HepG2 (cell line): Measurements from ENCODE around the gene HOXC4. TPM values are rescaled to one million over a fixed set of nuclear protein-coding genes. Genes with fewer than 3 reads are reported as not detected.

Experiments
- ATAC-seq: fragments of 200-7000 bp; cut with Tn5 transposase; 3 replicates; pipeline ENCODE4 v1.9.1; 2020; ENCODE audit warnings: mild to moderate bottlenecking, moderate library complexity
- BruUV-seq: library from RNA; stranded (reverse); fragments of 400-500 nt; replicated peaks from 2 replicates; lab custom pipeline; 2021; lab: Mats Ljungman, UMichigan
- CTCF ChIA-PET: fragments of 300-600 bp; formaldehyde crosslinking; extraction: SDS; loops from one replicate; lab custom pipeline; 2021; ENCODE audit warnings: low total read pairs, inconsistent platforms, low intra/inter-chr PET ratio; lab: Yijun Ruan, JAX
- POLR2A ChIA-PET: fragments of 350-600 bp; sonication (Branson Sonifier 250); formaldehyde crosslinking; loops from one replicate; lab custom pipeline; 2020; ENCODE audit warnings: antibody characterized with exemption, inconsistent platforms; lab: Yijun Ruan, JAX
- DNase-seq: peaks from one replicate; pipeline ENCODE4 v3.0.0-alpha.2; 2015; ENCODE audit warnings: low spot score
- FAIRE-seq: peaks from 3 replicates; lab custom pipeline; 2011; peaks lifted over from hg19 to GRCh38; lab: Jason Lieb, UNC
- H2AFZ ChIP-seq: one replicate; pipeline ENCODE4 v1.6.1; 2011; ENCODE audit warnings: low read length, inconsistent platforms
- H3K27ac ChIP-seq: fragments of 300-600 bp; 3 replicates; pipeline ENCODE4 v1.8.0; 2011; ENCODE audit warnings: mixed run types, mild to moderate bottlenecking, mixed read lengths, low read length, inconsistent platforms; ENCODE audit not compliant: insufficient read depth; ENCODE audit errors: extremely low read length
- H3K27me3 ChIP-seq, 2 experiments: fragments of 200-600 bp in 1 of 2; 2 replicates in 1 of 2; 3 replicates in 1 of 2; pipeline versions ENCODE4 v1.6.0 to v1.8.0; 2011; ENCODE audit warnings: low read length in 2 of 2, mild to moderate bottlenecking in 2 of 2, moderate library complexity in 2 of 2, inconsistent platforms in 1 of 2; ENCODE audit not compliant: insufficient read depth in 2 of 2, control insufficient read depth in 1 of 2
- H3K36me3 ChIP-seq, 2 experiments: fragments of 200-600 bp in 1 of 2; replicated peaks in 1 of 2; 2 replicates in 1 of 2; 3 replicates in 1 of 2; pipeline versions ENCODE4 v1.5.1 to v1.8.0; 2011; ENCODE audit warnings: low read length in 2 of 2, inconsistent platforms in 1 of 2; ENCODE audit not compliant: insufficient read depth in 2 of 2, control insufficient read depth in 1 of 2
- H3K4me1 ChIP-seq: 2 replicates; pipeline ENCODE4 v1.5.1; 2012; ENCODE audit warnings: low read length, inconsistent platforms; ENCODE audit not compliant: insufficient read depth
- H3K4me2 ChIP-seq: 2 replicates; pipeline ENCODE4 v1.6.0; 2011; ENCODE audit warnings: low read depth, low read length, inconsistent platforms
- H3K4me3 ChIP-seq, 3 experiments: fragments of 200-600 bp in 1 of 3; sonication (generic), shearing (Covaris generic) in 1 of 3; replicated peaks in 1 of 3; 2 replicates each; pipeline ENCODE4 v1.5.1; 2011 to 2016; ENCODE audit warnings: low read length in 3 of 3, inconsistent platforms in 2 of 3, low read depth in 2 of 3, mild to moderate bottlenecking in 2 of 3, control low read depth in 1 of 3, mixed read lengths in 1 of 3; ENCODE audit not compliant: insufficient read depth in 1 of 3
- H3K79me2 ChIP-seq: one replicate; pipeline ENCODE4 v1.6.1; 2011; ENCODE audit warnings: low read length, inconsistent platforms; ENCODE audit not compliant: insufficient read depth
- H3K9ac ChIP-seq: 2 replicates; pipeline ENCODE4 v1.6.0; 2011; ENCODE audit warnings: mild to moderate bottlenecking, low read depth, low read length, inconsistent platforms; ENCODE audit not compliant: insufficient read depth
- H3K9me3 ChIP-seq: 2 replicates; pipeline ENCODE4 v1.5.1; 2012; ENCODE audit warnings: mild to moderate bottlenecking, low read length
- H4K20me1 ChIP-seq: 2 replicates; pipeline ENCODE4 v1.6.0; 2011; ENCODE audit warnings: inconsistent platforms, mild to moderate bottlenecking, low read length, moderate library complexity; ENCODE audit not compliant: insufficient read depth
- NCOA2 ChIP-seq: sonication (generic); formaldehyde crosslinking; IDR thresholded peaks from 2 replicates; pipeline ENCODE4 v1.8.0; 2022; ENCODE audit warnings: inconsistent platforms
- NFATC3 ChIP-seq: sonication (generic); formaldehyde crosslinking; IDR thresholded peaks from 2 replicates; pipeline ENCODE4 v1.5.1; 2020; ENCODE audit warnings: mild to moderate bottlenecking, missing genetic modification reagents
- POLR2AphosphoS5 ChIP-seq: IDR thresholded peaks from 2 replicates; pipeline ENCODE4 v1.6.1; 2012; ENCODE audit warnings: low read depth, low read length
- POLR2G ChIP-seq: fragments of 200-400 bp; formaldehyde crosslinking; IDR thresholded peaks from 2 replicates; pipeline ENCODE4 v1.6.1; 2018; ENCODE audit warnings: mild to moderate bottlenecking, low read depth, low read length, moderate library complexity
- RFX1 ChIP-seq: fragments of 450-650 bp; IDR thresholded peaks from 2 replicates; pipeline ENCODE4 v1.6.1; 2017
- TCF12 ChIP-seq, 2 experiments: fragments of 450-650 bp in 1 of 2; sonication (generic) in 1 of 2; formaldehyde crosslinking in 1 of 2; IDR thresholded peaks; 2 replicates each; pipeline versions ENCODE4 v1.6.1 to v1.8.0; 2017 to 2022; ENCODE audit warnings: antibody characterized with exemption in 1 of 2, mild to moderate bottlenecking in 1 of 2, missing genetic modification reagents in 1 of 2, moderate library complexity in 1 of 2
- ZFP36 ChIP-seq: fragments of 150-350 bp; IDR thresholded peaks from 2 replicates; pipeline ENCODE4 v1.6.1; 2018; ENCODE audit warnings: borderline replicate concordance, low read length, low read depth; ENCODE audit not compliant: partially characterized antibody
- ZFY ChIP-seq: sonication (generic); formaldehyde crosslinking; IDR thresholded peaks from 2 replicates; pipeline ENCODE4 v1.4.0; 2020; ENCODE audit warnings: missing genetic modification reagents
- ZNF101 ChIP-seq: sonication (generic); formaldehyde crosslinking; IDR thresholded peaks from 2 replicates; pipeline ENCODE4 v1.4.0; 2020; ENCODE audit warnings: mild to moderate bottlenecking, low read depth, missing genetic modification reagents, borderline replicate concordance
- ZNF138 ChIP-seq: sonication (generic); formaldehyde crosslinking; IDR thresholded peaks from 2 replicates; pipeline ENCODE4 v1.5.0; 2020; ENCODE audit warnings: mild to moderate bottlenecking, low read depth, missing genetic modification reagents
- ZNF782 ChIP-seq: sonication (generic); formaldehyde crosslinking; IDR thresholded peaks from 2 replicates; pipeline ENCODE4 v1.4.0; 2020; ENCODE audit warnings: missing genetic modification reagents, mild to moderate bottlenecking, borderline replicate concordance
- ZSCAN29 ChIP-seq: sonication (generic); formaldehyde crosslinking; conservative IDR thresholded peaks from 2 replicates; pipeline ENCODE4 v1.4.0; 2020; ENCODE audit warnings: mild to moderate bottlenecking, missing genetic modification reagents
- WGBS: methylation state at CpG from one replicate; pipeline ENCODE4 v1.1.6; 2017; ENCODE audit warnings: low lambda C conversion rate; 5-methylcytosine and 5-hydroxymethylcytosine counted together
- in situ Hi-C: cut with HindIII; loops from 2 replicates; pipeline ENCODE4 v1.10.0; 2017; ENCODE audit warnings: low pct_unique_long_range_greater_than_20kb; ENCODE audit not compliant: extremely low pct_ligation_motif_present
- intact Hi-C: fragments of 100-400 bp; cut with micrococcal nuclease; formaldehyde crosslinking; loops from one replicate; pipeline ENCODE4 v1.10.0; 2022; ENCODE audit not compliant: unreplicated experiment
- polyA plus RNA-seq, 8 experiments: library from polyadenylated mRNA; depleted of rRNA in 3 of 8; stranded (reverse) in 7 of 8; unstranded in 1 of 8; fragments of >200 nt; fragmentation: Illumina TruSeq in 4 of 8; extraction: Trizol in 4 of 8; gene quantifications; 2 replicates each; pipeline versions ENCODE4 v1.2.1 to v1.2.3, GENCODE V29; 2011 to 2016; ENCODE audit warnings: low read depth in 4 of 8, missing spikeins in 1 of 8, mixed read lengths in 1 of 8; ENCODE audit not compliant: insufficient read depth in 1 of 8
- total RNA-seq, 5 experiments: library from RNA; depleted of rRNA; stranded (reverse); fragments of >200 nt; fragmentation: Illumina TruSeq; extraction: Trizol; gene quantifications; 2 replicates each; pipeline ENCODE4 v1.2.3, GENCODE V29; 2016; ENCODE audit warnings: low read depth in 1 of 5
- TF ChIP-seq, protein P1 (sequence below): IDR thresholded peaks from 2 replicates; pipeline ENCODE4 v1.6.1; 2016; ENCODE audit warnings: low read depth, missing genetic modification reagents, missing compliant biosample characterization
- TF ChIP-seq, protein P2 (sequence below): sonication (generic); formaldehyde crosslinking; IDR thresholded peaks from 2 replicates; pipeline ENCODE4 v1.4.0; 2020; ENCODE audit warnings: mild to moderate bottlenecking, missing genetic modification reagents, borderline replicate concordance

HOXC4 gene
- total and polyA plus RNA-seq, 2 of the 13 experiments (the other 11 are each of a cell fraction or from before 2014, with no cell fraction given), result not detected

DNA sequence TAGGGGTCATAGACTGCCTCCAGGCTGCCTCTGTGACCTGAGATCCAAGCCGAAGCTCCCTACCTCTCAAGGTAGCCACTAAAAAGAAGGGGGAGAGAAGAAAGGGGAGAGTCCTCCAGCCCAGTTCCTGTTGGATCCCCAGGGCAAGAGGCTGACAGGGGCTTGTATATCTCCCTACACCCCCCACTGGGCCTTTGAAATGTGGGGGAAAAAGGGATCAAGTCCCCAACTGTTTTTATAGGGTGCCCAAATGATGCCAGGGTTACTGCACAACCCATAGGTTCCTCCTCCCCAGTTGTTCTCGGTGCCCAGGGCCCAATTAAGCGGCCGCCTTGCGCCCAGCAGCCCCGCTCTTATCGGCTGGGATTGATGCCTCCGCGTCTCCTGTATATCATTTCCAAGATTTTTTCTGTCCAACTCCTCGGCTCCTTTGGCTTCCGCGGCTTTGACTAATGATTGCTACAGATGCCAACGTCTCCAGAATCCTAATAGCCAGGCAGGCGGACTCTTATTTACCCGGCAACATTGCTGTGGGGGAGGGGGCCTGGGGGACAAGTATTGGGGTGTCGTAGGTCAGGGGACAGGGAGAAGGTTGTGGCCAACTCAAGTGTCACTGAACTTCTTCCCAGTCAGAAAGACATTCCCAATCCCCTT is 7.6 kb upstream of the HOXC4 start:
- BruUV-seq, result no TSS peak
- Histone ChIP-seq H4K20me1 (no peaks in the 10 kb centered on the region), H3K9ac (no peak overlapping the region), H3K4me2 (no peak overlapping the region), H2AFZ (no peak overlapping the region), H3K36me3 (no peaks in the 10 kb centered on the region), H3K27ac (no peak overlapping the region), H3K79me2 (no peaks in the 10 kb centered on the region), H3K9me3 (no peaks in the 10 kb centered on the region), H3K4me1 (no peaks in the 10 kb centered on the region), H3K27me3 (peaks cover 5 to 70% of the 10 kb centered on the region in 2 experiments), H3K4me3 (no peak overlapping the region)
- CTCF ChIA-PET, result no interaction called here
- in situ Hi-C loops (no loop called here), intact Hi-C loops (no loop called here)
- no peak for FAIRE-seq
- 44% methylated on average over 16 of the region's 16 CpGs for WGBS
- POLR2A ChIA-PET, result no interaction called here
- TF ChIP-seq NFATC3 (no peak), TCF12 (IDR thresholded peaks at IDR 0.05) (no peak), TCF12 (CRISPR knock-in tag; IDR thresholded peaks at IDR 0.05) (no peak), ZNF782 (CRISPR knock-in tag) (no peak), ZFY (CRISPR knock-in tag) (no peak), ZNF101 (CRISPR knock-in tag) (no peak), ZNF138 (no peak), ZFP36 (no peak), RFX1 (no peak), NCOA2 (no peak), POLR2AphosphoS5 (no peak), POLR2G (no peak), ZSCAN29 (no peak)
- TF ChIP-seq, protein P1, sequence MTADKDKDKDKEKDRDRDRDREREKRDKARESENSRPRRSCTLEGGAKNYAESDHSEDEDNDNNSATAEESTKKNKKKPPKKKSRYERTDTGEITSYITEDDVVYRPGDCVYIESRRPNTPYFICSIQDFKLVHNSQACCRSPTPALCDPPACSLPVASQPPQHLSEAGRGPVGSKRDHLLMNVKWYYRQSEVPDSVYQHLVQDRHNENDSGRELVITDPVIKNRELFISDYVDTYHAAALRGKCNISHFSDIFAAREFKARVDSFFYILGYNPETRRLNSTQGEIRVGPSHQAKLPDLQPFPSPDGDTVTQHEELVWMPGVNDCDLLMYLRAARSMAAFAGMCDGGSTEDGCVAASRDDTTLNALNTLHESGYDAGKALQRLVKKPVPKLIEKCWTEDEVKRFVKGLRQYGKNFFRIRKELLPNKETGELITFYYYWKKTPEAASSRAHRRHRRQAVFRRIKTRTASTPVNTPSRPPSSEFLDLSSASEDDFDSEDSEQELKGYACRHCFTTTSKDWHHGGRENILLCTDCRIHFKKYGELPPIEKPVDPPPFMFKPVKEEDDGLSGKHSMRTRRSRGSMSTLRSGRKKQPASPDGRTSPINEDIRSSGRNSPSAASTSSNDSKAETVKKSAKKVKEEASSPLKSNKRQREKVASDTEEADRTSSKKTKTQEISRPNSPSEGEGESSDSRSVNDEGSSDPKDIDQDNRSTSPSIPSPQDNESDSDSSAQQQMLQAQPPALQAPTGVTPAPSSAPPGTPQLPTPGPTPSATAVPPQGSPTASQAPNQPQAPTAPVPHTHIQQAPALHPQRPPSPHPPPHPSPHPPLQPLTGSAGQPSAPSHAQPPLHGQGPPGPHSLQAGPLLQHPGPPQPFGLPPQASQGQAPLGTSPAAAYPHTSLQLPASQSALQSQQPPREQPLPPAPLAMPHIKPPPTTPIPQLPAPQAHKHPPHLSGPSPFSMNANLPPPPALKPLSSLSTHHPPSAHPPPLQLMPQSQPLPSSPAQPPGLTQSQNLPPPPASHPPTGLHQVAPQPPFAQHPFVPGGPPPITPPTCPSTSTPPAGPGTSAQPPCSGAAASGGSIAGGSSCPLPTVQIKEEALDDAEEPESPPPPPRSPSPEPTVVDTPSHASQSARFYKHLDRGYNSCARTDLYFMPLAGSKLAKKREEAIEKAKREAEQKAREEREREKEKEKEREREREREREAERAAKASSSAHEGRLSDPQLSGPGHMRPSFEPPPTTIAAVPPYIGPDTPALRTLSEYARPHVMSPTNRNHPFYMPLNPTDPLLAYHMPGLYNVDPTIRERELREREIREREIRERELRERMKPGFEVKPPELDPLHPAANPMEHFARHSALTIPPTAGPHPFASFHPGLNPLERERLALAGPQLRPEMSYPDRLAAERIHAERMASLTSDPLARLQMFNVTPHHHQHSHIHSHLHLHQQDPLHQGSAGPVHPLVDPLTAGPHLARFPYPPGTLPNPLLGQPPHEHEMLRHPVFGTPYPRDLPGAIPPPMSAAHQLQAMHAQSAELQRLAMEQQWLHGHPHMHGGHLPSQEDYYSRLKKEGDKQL (CRISPR knock-in tag), result no peak
- TF ChIP-seq, protein P2, sequence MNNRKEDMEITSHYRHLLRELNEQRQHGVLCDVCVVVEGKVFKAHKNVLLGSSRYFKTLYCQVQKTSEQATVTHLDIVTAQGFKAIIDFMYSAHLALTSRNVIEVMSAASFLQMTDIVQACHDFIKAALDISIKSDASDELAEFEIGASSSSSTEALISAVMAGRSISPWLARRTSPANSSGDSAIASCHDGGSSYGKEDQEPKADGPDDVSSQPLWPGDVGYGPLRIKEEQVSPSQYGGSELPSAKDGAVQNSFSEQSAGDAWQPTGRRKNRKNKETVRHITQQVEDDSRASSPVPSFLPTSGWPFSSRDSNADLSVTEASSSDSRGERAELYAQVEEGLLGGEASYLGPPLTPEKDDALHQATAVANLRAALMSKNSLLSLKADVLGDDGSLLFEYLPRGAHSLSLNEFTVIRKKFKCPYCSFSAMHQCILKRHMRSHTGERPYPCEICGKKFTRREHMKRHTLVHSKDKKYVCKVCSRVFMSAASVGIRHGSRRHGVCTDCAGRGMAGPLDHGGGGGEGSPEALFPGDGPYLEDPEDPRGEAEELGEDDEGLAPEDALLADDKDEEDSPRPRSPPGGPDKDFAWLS (CRISPR knock-in tag), result no peak
- ATAC-seq, result no peak
- DNase-seq, result no peak
